IPS-11a (cell line): ENCODE measurements around the gene ADAMTS17.

ENCODE experiments used
- H3K4me3 ChIP-seq: one replicate; pipeline ENCODE4 v1.5.1; 2013; ENCODE audit warnings: low read depth, low read length, control low read depth

ADAMTS17 gene

DNA sequence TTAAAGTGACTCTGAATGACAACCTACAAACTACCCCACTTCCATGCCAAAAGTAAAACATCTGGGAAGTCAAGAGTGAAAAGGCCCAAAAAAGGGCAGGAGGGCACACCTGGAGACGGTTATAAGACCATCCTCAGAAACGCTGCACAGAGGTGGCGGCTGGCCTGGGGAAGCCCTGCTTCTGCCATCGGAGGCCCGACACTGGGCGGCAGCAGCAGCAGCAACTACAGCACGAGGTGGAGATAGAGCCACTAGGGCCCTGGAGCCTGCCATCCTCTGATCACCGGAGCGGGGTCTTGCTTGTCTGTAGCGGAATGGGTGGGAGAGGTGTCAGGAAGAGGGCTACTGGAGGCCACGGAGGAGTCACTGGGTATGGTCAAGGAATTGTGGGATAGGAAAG, 283.3 kb downstream of the ADAMTS17 start:
- H3K4me3 ChIP-seq = no peak overlapping the region

DNA sequence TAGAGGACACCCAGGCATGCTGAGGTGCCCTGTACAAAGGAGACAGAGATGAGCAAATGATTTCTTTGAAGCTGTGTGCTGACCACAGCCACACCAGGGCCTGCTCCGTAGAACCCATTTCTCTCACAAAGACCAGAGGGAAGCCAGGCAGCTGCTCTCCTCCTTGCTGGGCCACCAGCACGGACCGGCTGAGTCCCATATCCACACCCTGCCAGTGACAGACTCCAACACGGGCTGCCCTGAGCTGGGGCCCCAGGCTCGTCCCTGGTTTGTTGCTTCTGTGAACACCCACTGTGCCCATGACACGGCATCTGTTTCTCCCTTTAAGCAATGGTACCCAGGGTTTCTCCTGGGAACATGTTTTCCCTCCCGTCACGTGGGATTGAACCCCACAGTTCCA, 284.5 kb downstream of the ADAMTS17 start:
- H3K4me3 ChIP-seq = no peak overlapping the region

DNA sequence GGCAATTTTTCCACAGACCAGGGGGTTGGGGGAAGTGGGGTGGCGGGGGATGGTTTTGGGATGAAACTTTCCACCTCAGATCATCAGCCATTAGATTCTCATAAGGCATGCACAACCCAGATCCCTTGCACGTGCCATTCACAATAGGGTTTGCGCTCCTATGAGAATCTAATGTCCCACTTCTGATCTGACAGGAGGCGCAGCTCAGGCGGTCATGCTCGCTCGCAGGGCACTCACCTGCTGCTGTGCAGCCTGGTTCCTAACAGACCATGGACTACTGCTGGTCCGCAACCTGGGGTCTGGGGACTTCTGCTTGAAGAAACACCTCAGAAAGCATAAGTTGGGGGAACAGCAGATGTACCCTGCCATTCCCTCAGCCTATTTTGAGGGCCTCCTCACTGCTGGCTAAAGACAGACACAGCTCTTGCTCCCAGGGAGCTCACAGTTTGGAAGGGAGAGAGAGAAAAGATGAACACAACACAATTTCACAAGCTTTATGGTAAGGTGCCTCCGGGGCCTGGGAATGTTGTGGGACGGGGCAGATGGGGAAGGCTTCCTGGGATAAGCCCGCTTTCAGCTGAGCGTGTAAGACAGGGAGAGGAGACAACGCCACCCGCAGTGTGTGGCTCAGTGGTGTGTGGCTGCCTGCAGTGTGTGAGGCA, 285.2 kb downstream of the ADAMTS17 start:
- no peak overlapping the region for H3K4me3 ChIP-seq

DNA sequence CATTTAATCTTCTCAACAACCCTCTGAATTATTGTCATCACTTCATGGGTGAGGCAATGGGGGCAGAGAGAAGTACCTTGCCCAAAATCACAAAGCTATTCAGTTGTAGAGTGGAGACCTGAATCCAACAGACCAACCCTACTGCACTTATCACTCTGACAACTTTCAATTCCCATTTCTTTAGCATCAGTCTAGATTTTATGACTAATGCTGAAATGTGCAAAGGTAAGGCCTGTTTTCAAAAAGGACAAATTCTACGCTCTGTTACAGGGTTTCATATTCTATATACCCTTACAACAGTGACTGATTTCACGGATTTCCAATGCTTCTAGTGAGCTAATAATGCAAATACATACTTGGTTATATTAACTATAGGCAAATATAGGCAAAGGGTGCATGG, 286.0 kb downstream of the ADAMTS17 start:
- H3K4me3 ChIP-seq = no peak overlapping the region

DNA sequence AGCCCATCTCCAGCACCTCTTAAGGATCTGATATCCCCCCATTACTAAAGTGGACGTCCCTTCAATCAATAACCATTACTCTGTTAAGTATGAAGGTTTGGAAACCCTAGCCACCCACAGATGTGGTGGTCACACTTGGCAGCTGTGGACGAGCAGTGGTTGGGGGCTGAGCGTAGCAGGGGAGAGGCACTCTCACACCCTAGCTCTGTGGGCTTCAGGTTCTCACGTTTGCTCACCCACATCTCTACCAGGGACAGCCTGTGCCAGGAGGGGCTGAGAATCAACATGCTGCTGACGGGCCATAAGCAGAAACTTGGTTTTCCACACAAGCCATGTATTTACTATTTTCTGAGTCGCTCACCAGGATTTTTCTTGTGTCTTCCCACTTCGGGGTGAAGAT, 287.2 kb downstream of the ADAMTS17 start:
- no peak overlapping the region for H3K4me3 ChIP-seq

DNA sequence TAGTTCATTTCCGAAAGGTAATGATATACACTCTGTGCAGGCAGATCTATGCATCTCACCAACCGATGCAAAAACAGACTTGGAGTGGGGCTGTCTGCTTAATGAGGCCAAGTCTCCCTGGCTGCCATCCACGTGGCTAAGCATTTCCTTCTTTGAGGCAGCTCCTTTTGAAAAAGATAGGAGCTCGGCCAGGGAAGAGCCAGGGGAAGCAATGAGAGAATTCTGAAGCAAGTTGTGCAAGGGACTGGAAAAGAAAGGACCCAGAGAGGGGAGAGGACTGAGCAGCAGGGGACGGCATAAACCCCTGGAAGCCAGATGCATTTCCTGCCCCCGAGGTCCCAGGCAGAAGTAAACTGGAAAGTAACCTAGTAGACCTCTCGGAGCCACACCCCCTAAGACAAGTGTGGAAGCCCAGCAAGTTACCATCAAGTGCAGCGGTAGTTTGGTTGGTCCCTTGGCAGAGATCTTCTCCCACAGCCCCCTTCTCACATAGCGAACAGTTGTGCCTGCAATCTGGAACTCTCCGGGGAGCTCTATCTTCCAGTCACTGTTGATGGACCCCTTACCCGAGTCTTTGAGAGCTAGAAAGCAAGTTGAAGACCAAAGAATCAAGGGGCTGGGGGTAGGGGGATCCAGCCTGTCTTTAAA, 288.2 kb downstream of the ADAMTS17 start:
- H3K4me3 ChIP-seq = no peak overlapping the region

DNA sequence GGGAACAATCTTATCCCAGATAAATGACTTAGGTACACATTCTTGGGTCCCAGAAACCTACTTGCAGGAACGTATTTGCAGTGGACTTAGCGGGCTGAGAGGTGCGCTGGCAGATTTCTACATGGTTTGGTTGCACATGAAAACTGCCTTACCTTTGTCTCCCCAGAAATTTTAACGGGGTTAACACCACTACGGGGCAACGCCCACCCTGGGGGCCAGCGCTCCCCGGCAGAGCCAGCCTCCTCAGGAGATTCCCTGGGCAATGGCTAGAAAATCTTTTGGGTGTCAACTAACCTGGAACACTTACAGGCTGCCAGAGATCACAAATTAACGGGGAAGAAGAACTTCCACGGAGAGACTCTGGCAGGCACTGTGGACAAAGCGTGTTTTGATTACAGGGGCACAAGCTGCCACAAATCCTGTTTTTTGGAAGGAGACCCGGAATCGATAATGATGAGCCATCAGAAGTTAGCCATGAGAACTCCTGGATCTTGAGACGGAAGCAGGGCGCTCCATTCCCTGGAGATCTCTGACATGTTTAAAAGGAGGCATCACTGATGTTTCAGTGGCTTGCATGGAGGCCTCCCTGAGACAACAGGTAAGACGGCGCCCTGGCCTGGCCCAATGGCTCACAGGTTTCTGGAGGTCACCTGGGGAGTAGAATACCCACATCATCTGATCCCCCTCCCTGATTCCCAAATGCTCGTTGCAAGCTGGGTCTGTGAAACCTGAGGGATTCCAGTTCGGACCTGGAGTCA, 288.9 kb downstream of the ADAMTS17 start:
- no peak overlapping the region for H3K4me3 ChIP-seq

DNA sequence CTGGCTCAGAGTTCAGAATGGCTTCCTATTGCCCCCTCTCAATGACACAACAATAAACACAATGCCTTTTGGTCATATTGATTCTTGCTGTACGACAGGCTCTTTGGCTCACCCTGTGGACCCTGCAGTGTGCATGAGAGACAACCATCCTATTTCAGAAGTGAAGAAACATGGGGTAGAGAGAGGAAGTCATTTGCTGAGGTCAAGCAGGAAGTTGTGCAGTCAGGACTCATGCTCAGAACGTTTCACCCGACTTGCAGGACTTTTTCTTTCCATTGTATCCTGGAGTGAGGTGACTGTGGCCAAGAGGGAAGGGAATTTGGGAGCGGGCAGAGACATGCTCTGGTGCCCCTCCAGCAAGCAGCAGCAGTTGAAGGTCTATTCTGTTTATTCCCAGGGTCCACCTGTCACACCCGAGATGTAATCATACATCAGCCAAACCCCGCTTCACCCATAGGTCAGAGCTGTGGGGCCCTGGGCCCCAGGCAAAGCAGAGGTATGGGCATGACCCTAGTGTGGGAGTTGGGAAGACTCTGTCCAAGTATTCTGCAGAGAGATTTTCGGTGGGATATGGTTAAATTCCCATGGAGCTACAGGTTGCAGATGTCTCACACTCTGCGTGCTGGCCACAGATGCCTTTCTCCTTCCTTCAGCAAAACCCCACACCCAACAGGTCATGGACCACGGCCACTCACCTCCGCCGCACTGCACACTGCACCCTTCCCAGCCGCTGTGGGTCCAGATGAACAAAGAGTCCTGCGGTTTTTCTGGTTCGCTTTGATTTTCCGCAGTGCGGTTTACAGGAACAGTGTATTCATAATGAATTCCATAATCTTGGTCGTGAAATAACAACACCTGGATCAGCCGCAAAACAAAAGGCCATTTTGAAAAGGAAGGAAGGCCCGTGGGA, 290.6 kb downstream of the ADAMTS17 start:
- H3K4me3 ChIP-seq = no peak overlapping the region

DNA sequence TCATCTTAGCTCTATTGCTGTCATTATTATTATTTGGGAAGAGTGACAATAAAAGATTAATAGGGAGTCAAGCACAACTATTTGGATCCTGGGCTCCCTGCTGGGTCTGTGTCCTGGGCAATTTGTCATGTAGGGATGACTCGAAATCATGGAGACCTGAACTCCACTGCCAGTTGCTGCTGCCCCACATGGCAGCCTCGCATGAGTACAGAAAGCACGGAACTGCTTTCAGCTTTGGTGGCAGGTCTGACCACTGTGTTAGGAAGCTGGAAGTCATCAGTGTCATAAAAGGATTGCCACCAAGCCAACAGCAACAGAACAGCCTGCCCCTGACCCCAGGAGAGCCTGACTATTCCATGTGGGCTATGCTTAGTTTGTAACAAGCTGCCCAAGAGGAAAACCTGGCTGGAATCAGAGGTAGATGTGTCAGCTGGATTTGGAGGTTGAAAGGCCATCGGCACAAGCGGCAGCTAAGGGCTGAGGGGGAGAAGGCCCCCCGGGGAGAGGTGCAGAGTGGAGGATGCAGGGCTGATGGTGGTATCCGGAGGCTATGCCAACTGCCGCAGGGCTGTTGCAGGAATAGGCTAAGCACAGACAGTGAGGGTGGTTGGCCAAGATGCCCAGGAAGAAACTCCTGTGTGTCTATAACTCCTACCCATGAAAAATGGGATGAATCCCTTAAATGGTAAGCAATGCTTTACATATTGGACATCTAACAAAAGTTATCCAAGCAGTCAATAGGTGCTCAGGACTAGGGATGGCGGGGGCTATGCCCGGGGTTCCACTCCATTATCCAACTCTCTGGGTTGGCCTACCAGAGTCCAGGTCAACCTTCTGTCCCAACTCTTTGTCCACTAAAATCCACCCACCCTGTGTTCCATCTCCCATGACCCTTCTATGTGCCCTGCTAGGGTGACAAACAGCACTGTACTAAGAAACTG, 291.6 kb downstream of the ADAMTS17 start:
- H3K4me3 ChIP-seq = no peak overlapping the region

DNA sequence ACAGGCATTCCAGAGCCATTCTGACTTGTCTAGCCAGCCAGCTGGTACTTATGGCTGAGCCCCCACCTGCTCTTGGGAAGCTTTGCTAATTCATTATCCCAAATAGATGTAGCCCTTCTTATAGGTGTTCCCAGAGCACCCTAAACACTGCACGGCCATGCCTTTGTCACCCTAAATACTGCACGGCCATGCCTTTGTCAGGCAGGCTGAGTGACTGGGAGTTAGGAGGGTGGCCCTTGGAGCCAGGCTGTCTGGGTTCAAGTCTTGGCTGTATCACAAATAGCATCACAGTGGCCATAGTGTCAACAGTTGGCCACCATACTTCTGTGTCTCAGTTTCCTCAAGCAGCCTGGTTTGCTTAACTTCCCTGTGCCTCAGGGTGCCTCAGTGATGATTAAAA, 292.3 kb downstream of the ADAMTS17 start:
- H3K4me3 ChIP-seq = no peak overlapping the region

DNA sequence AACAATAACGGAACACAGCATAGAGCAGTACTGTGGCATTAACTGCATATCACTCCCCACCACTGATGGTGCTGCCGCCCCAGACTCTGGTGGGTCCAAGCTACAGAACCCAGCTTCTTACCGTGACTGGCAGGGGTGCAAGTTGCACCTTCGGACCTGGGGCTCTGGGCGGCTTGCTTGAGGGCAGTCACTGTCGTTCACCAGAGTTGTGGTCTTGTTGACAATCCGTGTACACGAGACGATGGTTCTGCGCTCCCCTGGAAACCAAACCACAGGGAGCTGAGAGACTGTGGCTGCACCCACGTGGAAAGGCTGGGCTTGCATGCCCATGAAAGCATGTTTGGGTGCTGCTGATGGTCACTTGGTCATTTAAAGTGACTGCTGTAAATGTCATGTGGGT, 293.0 kb downstream of the ADAMTS17 start:
- H3K4me3 ChIP-seq = no peak overlapping the region

DNA sequence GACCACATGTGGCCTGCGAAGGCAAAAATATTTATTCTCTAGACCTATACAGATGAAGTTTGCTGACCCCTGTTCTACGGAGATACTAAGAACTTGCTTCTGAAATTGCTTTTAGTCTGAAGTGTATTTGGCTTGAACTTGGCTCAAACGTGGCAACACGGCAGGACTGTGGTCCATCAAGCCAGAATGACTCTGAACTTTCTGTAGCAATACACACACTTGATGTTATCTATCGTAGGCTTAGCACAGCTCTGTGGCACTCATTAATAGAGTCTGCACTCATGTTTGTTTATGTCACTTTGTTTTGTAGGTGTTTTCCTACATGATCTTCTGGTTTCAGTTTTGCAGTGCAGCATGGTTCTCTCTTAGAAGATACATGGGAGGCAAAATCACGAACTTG, 298.1 kb downstream of the ADAMTS17 start:
- no peak overlapping the region for H3K4me3 ChIP-seq

DNA sequence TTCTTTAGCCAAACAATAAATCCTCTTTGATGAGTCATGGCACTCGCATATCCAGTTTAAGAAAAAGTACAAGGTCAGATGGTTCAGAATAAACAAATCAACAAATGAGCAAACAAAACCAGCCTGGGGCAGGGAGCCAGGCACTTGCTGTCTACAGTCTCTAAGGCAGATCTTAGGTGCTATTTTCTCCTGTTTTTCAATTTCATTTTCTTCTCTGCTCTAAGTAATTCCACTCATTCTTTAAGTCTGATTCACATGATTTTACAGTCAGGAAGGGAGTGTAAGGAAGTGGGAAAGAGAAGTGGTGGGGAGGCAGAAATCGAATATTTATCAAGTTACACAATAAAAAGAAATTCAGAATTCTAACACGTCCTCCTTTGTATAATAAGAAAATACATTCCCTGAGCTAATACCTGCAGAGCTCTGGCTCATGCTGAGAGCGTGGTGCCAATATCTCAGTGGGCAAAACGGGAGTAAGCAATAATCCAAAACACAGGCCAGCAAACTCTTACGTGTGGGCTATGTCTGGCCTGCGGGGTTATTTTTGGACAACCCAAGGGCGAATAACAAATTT, 298.6 kb downstream of the ADAMTS17 start:
- no peak overlapping the region for H3K4me3 ChIP-seq

DNA sequence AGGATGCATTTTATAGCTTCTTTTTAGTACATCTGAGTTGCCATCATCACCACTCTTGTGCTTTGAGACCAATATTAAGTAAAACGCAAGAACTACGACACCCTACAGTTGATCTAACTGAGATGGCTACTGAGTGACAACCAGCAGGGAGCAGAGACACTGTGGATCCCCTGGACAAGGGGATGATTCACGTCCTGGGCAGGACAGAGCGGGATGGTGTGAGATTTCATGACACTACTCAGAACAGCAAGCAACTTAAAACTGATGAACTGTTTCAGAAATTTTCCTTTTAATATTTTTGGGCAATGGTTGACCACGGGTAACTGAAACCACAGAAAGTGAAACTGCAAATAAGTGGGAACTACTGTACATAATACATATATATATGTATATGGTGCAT, 299.2 kb downstream of the ADAMTS17 start:
- no peak overlapping the region for H3K4me3 ChIP-seq

DNA sequence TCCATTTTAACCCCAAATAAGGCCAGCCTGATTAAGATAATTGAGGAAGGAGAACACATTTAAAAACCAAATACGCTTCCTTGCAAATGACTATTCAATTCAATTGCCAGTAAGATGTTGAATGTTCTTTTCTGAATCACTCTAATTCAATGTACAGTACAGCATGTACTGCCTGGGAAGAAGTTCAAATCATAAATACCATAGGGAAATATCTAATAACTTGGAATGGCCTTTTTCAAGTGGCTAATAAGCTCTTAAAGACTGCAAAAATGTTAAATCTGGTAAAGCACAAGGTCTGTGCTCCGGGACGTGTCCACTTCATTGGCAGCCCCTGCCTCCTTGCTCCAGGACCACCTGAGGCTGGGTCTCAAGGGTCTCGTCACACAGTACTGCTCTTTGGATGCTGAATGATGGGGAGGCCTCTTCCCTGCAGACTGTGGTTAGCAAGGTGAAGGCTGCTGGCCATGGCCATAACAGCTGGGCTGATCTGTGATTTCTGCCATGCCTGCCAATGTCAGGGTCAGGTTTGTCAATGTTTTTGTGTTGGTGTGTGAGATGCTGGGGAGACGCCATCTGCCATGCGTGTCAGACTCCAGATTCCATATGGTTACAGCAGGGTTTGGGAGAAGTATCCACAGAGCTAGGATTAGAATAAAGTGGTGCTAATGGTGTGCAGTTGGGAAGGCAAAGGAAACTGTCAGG, 300.5 kb downstream of the ADAMTS17 start:
- H3K4me3 ChIP-seq = no peak overlapping the region

DNA sequence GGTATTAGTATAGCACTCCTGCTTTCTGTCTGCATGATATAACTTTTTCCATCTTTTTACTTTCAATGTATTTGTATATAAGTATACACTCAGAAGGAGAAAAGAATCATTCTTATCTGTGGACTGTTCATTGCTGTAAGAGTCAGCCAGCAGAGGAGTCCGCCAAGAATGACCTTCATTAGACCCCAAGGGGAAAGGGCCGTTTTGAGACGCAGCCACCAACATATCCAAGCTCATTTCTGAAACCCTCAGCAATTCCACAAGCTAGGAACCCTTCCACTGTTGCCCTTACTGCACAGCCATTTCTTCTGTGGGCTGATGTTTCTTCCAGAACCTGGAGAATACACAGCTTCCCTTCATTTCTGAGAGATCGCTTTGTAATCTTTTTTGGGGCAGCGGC, 301.8 kb downstream of the ADAMTS17 start:
- H3K4me3 ChIP-seq = no peak overlapping the region

DNA sequence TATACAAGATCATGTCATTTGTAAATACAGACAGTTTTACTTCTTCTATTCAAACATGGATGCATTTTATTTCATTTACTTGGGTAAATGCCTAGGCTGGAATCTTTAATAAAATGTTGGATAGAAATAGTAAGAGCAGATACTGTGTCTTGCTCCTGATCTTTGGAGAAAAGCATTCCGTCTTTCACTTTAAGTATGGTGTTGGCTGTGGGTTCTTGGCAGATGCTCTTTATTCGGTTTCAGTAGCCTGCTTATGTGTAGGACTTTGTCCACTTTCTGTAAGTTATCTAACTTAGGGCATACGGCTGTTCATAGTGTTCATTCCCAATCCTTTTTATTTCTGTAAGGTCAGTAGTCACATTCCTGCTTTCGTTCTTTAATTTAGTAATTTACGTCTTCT, 303.0 kb downstream of the ADAMTS17 start:
- no peak overlapping the region for H3K4me3 ChIP-seq

DNA sequence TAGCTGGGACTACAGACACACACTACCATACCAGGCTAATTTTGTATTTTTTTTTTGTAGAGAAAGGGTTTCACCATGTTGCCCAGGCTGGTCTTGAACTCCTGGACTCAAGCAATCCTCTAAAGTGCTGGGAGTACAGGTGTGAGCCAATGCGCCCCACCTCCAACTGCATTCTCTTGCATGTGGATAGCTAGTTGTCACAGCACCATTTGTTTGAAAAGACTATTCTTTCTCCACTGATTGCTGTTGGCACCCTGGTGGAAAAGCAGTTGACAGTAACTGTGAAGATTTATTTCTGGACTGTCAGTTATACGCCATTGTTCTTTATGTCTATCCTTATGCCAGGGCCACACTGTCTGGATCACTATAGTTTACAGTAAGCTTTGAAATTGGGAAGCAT, 303.9 kb downstream of the ADAMTS17 start:
- no peak overlapping the region for H3K4me3 ChIP-seq

DNA sequence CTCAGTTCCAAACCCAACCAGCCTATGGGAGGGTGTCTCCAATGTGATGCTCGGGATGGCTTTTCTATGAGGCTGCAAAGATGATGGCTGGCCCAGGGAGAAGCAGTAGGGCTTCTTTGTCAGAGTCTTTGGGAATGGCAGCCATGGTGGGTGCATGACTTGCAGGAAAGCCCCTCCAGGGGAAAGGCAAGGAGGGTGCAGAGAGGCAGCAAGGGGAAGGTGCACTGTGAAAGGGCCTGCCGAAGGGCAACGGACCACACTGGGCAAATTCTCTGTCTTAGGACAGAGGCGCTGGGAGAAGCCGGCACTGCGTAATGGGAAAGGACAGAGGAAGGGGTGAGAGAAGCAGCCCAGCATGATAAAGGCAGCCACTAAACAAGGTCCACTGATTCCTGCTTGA, 305.8 kb downstream of the ADAMTS17 start:
- no peak overlapping the region for H3K4me3 ChIP-seq
